Limb (tissue), 2 donors: ENCODE results near the gene SH3BP4.

Experiments
- DNase-seq, 2 donors: peaks; one replicate each; pipeline ENCODE4 v3.0.0-alpha.2; 2016; ENCODE audit errors: extremely low spot score in 2 of 2

SH3BP4 gene

GRCh38 chr2:234947556-234947955, 4.3 kb upstream of the SH3BP4 start:
- DNase-seq, result no peak

DNA sequence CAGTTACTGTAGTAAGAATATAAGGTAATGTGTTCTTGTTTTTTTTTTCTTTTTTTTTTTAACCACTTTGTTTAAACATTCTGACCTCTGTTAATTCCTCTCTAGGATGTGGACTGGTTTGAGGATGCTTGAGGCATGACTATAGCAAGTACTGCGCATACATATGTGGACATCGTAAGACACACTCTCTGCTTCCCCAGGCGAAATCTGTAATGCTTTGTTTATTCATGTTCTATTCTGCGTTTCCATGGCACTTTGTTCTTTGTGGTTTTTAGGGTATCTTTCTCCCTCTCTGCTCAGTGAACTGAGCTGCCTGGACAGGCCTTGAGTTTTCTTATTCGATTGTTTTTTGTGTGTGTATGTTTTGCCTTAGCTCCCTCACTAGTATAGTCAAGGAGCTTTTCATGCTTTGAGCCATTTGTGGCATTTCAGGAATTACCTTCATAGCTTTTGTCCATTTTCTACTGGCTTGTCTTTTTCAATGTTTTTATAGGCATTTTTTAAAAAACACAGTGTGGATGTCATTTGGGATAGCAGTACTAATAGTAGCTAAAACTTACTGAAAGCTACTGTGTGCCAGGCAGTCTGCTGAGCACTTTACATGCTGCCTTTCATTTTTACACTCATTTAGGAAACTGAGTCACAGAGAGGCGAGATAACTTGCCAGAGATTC, 1.9 kb upstream of the SH3BP4 start:
- no peak for DNase-seq

DNA sequence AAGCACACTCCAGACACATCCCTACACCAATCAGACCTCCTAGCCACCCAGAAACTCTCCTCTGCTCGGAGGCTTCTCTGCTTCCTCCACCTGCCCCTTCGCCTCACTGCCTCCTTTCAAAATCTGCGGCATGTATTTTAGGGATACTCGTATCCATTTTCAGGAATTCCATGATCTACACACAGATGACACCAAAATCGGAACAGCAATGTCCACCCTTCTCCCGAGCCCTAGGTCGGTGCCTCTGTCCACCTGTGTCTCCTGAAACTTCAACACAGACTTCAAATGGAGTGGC, 1.4 kb upstream of the SH3BP4 start:
- DNase-seq, result no peak

DNA sequence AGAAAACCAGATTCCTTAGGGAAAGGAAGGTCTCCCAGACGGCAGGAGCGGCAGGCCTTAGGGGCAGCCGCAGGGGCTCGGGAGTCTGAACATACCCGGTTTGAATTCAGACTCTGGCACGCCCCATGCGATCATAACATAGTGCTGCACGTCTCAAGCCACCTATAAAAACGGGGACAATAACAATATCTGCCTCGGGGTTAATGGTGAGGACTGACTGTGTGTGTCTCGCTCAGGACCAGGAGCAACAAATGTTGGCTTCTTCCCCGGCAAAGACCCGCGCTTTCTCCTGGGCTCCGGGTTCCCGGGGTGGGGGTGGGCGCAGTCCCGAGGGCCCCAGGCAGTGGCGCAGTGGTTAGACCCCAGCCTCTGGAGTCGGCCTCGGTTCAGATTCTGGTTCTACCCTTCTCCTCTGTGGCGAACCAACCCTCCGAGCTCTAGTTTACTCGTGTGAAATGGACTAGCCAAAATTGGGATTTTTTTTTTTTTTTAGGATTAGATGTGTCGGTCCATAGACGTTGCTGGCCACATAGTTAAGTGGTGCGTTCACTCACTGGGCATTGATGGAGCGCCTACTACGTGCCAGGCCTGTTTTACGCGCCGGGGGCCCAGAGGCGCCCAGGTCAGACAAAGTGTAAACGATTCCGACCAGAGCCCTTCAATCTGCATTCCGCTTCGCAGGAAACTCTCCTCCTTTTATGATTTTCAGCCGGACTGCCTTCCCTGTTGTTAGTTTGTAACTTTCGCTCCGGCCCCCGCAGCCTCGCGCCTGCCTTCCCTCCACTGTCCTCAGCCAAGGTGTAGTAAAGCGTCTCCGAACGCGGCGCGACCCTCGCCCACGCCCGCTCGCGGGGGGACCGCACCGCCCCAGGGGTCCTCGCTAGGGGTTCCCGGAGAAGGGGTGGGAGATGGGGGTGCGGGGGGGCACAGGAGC, 820 bp upstream of the SH3BP4 start:
- DNase-seq, result peak in 1 of 2 donors; percentile 57

DNA sequence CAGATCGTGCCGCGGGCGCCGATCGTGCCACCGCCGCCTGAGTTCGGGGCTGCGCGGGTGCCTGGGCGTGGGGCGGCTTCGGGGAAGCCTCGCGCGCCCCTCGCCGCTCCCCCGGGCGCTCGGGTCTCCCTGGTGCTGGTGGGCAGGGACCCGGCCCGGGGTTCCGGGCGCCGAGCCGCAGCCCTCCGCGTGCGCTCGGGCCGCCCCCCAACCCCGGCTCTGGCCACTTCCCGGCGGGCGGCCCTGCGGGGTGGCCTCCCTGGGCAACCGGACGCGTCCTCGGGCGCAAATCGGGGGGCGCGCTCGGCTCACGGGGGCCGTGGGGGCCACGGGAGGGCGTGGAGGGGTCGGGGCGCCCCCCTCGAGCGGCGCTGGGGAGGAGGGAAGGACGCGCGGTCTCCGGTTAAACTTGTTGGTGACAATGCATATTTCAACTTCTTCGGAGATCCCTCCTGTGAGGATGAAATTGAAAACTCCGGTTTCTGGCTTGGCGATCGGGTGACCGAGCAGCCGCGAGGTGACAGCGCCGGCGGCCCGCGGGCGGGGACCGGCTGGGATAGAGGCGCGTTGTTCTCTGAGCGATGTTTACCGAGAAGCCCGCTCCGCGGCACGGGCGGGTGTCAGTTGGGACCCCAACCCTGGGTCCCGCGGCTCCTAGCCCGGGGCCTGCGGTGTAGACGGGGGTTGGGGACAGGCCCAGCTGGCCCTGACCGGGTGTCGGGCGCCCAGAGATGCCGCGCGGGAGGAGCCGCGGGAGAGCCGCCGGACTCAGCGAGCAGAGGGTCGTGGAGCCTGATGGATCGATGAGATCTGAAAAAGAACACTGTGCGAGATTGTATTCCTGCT, 676 bp downstream of the SH3BP4 start:
- DNase-seq, result peak in 1 of 2 donors; percentile 66

DNA sequence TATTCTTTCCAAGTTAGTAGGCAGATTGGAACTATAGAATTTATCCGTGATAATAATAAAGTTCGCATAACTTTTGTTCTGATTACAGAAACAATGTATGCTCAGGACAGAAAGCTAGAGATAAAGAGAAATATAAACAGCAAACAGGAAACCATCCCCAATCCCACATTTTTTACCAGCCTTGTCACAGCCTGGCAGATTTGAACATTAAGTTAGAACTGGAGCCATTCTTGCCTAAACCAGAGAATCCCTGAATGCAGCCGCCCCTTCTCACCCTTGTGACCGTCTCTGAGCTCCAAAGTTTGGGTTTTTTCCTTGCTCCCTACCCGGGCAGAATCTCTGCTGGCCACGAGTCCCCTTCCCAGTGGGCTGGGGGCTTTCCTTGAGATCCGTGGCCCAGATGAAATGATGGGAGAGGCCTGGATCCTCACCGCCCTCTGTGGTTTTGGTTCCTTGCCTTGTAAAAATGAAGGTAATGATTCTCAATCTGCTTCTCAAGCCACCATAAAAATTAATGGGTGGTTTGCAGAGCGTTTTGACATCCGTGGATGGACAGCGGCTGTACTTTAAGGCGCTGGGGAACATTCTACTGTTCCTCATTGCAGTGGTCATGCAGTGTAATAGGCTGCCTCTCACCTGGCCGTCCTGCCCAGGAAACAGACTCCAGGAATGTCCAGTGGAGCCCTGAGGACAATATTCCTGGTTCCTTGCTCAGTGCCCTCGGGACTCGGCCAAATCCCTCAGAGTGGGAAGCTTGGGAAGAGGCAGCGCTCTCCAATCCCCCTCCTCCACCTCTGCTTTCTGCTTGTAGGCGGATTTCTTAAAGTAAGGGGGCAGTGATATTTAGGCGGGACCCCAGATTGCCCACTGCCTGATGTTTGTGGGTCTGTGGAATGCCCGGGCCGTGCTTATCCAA, 1.6 kb downstream of the SH3BP4 start:
- no peak for DNase-seq

DNA sequence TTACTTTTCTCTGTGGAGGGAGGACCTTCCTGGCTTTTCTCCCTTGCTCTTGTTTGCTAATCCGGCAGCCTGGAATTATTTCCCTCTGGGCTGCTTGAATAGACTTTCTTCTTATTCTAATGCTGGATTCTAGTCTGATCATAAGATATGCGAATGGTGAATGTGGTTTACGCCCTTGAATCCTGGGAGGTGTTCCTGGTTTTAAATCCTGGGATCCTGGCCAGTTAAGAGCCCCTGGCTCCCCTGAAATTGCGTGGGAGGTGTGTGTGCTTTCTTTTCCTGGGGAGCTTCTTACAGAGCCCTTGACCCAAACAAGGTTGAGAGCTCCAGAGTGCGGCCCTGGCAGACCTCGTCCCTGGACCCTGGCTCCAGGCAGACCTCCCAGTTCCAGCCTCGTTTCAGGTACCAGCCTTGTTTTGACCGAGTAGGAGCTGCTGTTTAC, 2.8 kb downstream of the SH3BP4 start:
- DNase-seq, result no peak

- DNase-seq, result peak in 1 of 2 donors; percentile 34
Measured at GRCh38 chr2:234955091-234955591, 3.3 kb downstream of the SH3BP4 start.

DNA sequence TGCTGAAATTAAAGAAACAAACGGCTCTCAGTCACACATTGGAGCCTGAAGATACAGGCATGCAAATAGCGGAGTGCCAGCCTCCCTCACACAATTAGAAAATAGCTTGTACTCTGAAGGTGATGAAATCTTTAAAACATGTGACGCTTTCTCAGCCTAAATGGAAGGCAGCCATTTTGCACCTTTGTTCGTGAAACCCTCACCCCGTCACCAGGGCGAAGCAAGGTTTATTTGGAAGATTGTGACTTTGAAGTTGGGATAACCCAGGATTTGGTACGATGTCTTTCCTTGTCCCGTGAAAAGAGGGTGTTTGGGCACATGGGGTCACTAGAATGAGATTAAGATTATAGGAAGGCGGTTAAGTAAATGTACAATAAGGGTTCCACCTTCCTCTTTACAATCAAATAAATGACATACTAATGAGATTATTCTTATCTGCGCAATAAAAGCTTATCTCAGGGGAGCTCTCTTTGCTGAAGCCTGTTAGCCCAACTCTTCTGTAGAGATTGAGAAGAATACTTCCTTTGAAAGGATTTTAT, 4.2 kb downstream of the SH3BP4 start:
- peak in 1 of 2 donors; percentile 21 for DNase-seq

DNA sequence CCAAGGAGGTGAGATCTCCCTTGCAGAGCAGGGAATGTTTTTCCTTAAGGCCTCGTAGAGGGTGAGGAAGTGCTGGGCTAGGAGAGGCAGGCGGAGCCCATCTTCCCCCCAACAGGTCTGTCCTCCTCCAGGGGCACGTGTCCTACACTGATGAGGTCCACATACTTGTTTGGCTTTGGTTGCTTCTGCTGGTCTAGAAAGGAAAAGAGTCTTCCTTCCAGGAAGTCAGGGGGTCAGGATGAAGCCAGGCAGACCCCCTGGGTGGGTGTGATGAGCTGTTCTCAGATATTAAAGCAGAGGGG, 6.0 kb downstream of the SH3BP4 start:
- peak in 1 of 2 donors; percentile 9 for DNase-seq

DNA sequence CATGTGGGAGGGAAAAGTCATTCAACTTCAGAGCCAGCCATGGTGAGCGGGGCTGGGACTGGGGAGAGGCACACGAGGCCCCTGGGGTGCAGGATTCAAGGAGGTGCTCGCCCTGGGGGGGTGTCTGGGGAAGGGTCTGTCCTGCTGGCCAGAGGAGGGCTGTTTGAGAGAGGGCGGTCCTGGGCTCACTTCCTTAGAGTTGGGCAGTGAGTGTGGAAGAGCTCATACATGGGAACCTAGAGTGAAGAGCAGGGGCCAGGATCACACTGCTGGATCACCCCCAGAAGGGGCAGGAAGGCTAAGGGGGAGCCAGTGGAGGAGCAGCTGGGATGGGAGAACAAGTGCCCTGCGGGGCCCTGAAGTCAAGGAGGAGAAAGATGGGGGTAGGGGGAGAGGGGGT, 6.5 kb downstream of the SH3BP4 start:
- DNase-seq, result peak in 1 of 2 donors; percentile 26

DNA sequence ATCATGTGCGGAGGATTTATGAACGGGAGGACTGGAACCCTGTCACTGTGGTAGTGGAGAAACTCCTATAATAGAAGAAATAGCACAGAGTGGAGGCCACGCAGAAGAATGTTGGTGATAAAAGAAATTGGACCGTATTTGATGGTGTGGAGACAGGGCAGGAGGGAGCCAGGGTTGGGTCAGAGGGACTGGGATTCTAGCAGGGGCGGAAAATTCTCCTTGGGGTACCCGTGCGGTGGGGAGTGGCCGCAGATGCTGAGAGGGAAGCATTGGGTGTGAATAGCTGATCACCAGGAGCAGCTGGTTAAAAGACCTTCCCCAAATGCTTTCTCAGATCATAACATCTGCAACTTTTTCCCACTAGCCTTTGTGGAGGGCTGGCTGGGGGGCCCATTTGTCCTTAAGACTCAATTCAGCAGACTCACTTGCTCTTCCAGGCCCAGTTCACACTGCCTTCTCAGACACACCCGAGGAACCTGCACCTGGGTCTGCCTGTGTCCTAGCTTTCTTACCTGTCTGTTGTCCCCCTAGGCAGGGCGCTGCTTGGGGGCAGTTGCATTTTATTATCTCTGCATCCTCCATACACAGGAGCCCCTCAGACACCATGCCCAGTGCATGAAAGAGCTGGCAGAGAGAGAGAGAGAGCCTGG, 7.1 kb downstream of the SH3BP4 start:
- peak in 1 of 2 donors; percentile 29 for DNase-seq

DNA sequence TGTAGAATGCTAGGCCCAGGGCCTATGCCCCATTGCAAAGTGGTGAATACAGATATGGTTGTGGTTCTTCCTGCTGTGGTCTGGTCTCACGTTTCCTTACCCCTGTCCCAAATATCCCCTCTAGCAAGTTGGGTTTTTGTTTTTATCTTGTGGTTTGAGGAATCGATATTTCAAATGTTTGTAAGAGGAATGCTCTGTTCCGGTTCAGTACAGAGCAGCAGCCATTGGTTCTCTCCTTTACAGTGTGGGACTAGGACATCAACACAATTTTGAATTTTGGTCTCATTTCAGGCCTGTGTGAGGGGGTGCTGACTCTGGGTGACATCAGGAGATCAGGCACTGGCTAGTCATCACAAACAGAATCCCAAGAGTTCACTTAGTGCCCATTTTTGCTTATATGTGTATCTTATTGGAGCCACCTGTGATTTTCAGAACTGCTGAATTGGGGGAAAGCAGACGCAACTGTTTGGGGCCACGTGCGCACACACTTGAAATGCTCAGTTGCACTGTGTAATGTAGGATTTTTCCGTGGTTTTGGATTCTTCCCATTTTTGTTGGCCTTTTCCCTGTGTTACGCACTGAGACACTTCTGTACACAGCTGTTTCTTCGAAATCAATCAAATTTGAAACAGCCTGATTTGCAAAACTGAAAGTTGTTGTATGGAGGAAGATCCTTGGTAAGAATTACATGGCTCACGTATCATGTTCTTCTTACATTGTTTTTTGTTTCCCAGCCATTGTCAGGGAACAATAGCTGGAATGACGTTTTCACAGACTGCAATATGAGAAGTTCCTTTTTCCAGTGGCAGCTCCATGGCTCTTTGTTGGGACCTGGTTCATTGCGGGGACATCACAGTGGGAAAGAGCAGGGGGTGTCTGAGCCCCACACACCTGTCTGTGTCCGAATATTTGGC, 8.6 kb downstream of the SH3BP4 start:
- peak in 1 of 2 donors; percentile 36 for DNase-seq

GRCh38 chr2:234961784-234962183, 10.0 kb downstream of the SH3BP4 start:
- DNase-seq, result peak in 1 of 2 donors; percentile 14

DNA sequence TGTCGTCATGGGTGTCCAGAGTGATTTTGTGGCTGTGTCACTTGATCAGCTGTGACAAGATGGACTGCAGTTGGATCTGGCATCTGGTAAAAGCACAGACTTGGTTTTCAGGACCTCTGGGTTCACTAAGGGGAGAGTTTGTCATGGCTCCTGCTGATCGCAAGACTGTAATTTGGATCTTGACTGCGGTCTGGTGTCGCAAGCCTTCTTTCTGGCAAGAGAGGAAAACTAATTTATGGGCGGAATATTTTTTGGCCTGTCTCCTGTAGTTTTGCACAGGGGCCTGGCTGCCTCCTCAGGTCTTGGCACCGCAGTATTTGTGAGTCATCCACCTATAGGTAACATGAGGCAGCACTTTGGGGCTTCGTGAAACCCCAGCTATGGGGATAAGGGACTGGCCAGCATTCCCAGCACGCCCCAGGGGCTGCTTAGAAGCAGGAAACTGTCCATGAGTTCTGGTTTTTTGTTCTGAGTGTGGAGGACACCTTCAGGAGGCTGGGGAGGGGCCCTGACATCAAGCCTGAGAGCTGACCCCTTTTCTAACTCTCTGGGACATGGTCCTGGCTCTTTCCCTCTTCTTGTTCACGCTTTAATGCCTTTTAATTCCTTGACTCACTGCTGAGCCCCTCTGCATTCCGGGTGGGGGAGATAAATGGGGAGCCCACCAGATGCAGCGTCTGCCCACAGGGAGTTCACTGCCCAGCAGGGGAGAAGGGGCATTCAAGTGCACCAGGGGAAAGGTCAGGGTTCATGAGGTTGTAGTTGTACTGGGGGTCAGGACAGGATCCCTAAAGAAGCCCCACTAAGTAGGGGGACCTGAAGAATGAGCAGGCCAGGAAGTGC, 12.2 kb downstream of the SH3BP4 start:
- DNase-seq, result peak in 1 of 2 donors; percentile 61

- DNase-seq, result peak in 1 of 2 donors; percentile 23
Measured at GRCh38 chr2:234964631-234965461, 13.0 kb downstream of the SH3BP4 start.

GRCh38 chr2:234966340-234966739, 14.5 kb downstream of the SH3BP4 start:
- no peak for DNase-seq
